GM12873 (cell line): Measurements from ENCODE around the gene CAND2.

ENCODE experiments used
- CTCF ChIP-seq: IDR thresholded peaks from 2 replicates; pipeline ENCODE4 v1.5.1; 2012; ENCODE audit warnings: low read depth, mild to moderate bottlenecking, moderate library complexity, low read length, control low read depth; ENCODE audit not compliant: insufficient read depth; ENCODE audit errors: missing control alignments

The CAND2 gene

GRCh38 chr3:12759693-12760565, 36.6 kb upstream of the CAND2 start:
- TF ChIP-seq CTCF = no peak

GRCh38 chr3:12764171-12764776, 32.2 kb upstream of the CAND2 start:
- TF ChIP-seq CTCF = no peak

- no peak for TF ChIP-seq CTCF
These were observed 29.9 kb upstream of the CAND2 start for GRCh38 chr3:12766541-12766940.

GRCh38 chr3:12768579-12769527, 27.6 kb upstream of the CAND2 start:
- no peak for TF ChIP-seq CTCF

GRCh38 chr3:12769761-12770160, 26.7 kb upstream of the CAND2 start:
- TF ChIP-seq CTCF = no peak

GRCh38 chr3:12771236-12771635, 25.2 kb upstream of the CAND2 start:
- TF ChIP-seq CTCF = no peak
